H1 (cell line): ENCODE results near the gene TUBB2B. TPM values are rescaled to one million over a fixed set of nuclear protein-coding genes. Genes with fewer than 3 reads are reported as not detected.

Source experiments
- CTCF ChIA-PET: fragments of 300-600 bp; sonication (Branson Sonifier 250); formaldehyde crosslinking; loops from one replicate; lab custom pipeline; 2021; ENCODE audit not compliant: partially characterized antibody; lab: Charles Lee
- POLR2A ChIA-PET: fragments of 300-600 bp; sonication (Branson Sonifier 250); formaldehyde crosslinking; loops from one replicate; lab custom pipeline; 2021; ENCODE audit warnings: inconsistent platforms; ENCODE audit not compliant: partially characterized antibody; lab: Charles Lee
- DNase-seq, 2 experiments: peaks; one replicate each; pipeline versions ENCODE4 v3.0.0 to v3.0.0-alpha.2; 2010 to 2022; ENCODE audit warnings: low spot score in 2 of 2, low read depth in 1 of 2, mixed read lengths in 1 of 2
- FAIRE-seq: peaks from 2 replicates; lab custom pipeline; 2011; peaks lifted over from hg19 to GRCh38; lab: Jason Lieb, UNC
- H2AFZ ChIP-seq: 2 replicates; pipeline ENCODE4 v1.8.1; 2012; ENCODE audit warnings: low read length, inconsistent platforms
- H2AK5ac ChIP-seq: 2 replicates; pipeline ENCODE4 v1.6.1; 2013; ENCODE audit warnings: low read depth, low read length
- H2BK120ac ChIP-seq: replicated peaks from 2 replicates; pipeline ENCODE3; 2013; ENCODE audit warnings: low read depth, low read length, inconsistent platforms
- H2BK12ac ChIP-seq: 2 replicates; pipeline ENCODE4 v1.6.1; 2013; ENCODE audit warnings: low read depth, low read length
- H2BK15ac ChIP-seq: 2 replicates; pipeline ENCODE4 v1.6.1; 2013; ENCODE audit warnings: low read length
- H2BK20ac ChIP-seq: 2 replicates; pipeline ENCODE4 v1.6.1; 2013; ENCODE audit warnings: low read length
- H2BK5ac ChIP-seq: 2 replicates; pipeline ENCODE4 v1.6.1; 2013; ENCODE audit warnings: low read depth, low read length
- H3K14ac ChIP-seq: 2 replicates; pipeline ENCODE4 v1.6.1; 2013; ENCODE audit warnings: inconsistent platforms; ENCODE audit not compliant: insufficient read length
- H3K18ac ChIP-seq: 2 replicates; pipeline ENCODE4 v1.6.1; 2013; ENCODE audit warnings: low read length; ENCODE audit errors: extremely low read depth
- H3K23ac ChIP-seq: 2 replicates; pipeline ENCODE4 v1.6.1; 2013; ENCODE audit warnings: inconsistent platforms; ENCODE audit not compliant: insufficient read length
- H3K23me2 ChIP-seq: 2 replicates; pipeline ENCODE4 v1.6.1; 2013; ENCODE audit warnings: low read depth, low read length
- H3K27ac ChIP-seq: 2 replicates; pipeline ENCODE4 v1.6.1; 2011; ENCODE audit warnings: low read depth, low read length, inconsistent platforms
- H3K27me3 ChIP-seq, 4 experiments: replicated peaks in 1 of 4; 1 replicate in 1 of 4; 2 replicates in 3 of 4; pipeline versions ENCODE4 v1.6.1 to v1.8.1; 2011 to 2013; ENCODE audit warnings: low read length in 3 of 4, mild to moderate bottlenecking in 3 of 4, inconsistent platforms in 2 of 4, mixed read lengths in 2 of 4, moderate library complexity in 1 of 4; ENCODE audit not compliant: control insufficient read depth in 3 of 4, insufficient read depth in 3 of 4; ENCODE audit errors: extremely low read depth in 1 of 4
- H3K36me3 ChIP-seq, 4 experiments: 2 replicates each; pipeline versions ENCODE4 v1.6.1 to v1.8.1; 2011 to 2013; ENCODE audit warnings: mild to moderate bottlenecking in 4 of 4, low read length in 3 of 4, moderate library complexity in 2 of 4, control low read depth in 1 of 4, inconsistent platforms in 1 of 4; ENCODE audit not compliant: insufficient read depth in 4 of 4, control insufficient read depth in 2 of 4
- H3K4ac ChIP-seq: replicated peaks from 2 replicates; pipeline ENCODE3; 2013; ENCODE audit warnings: low read length, low read depth, mixed read lengths, inconsistent platforms; ENCODE audit not compliant: insufficient read length
- H3K4me1 ChIP-seq, 4 experiments: replicated peaks in 1 of 4; 1 replicate in 1 of 4; 2 replicates in 3 of 4; pipeline versions ENCODE4 v1.6.1 to v1.8.1; 2011 to 2013; ENCODE audit warnings: low read length in 3 of 4, inconsistent platforms in 2 of 4, mixed read lengths in 1 of 4; ENCODE audit not compliant: insufficient read depth in 4 of 4, control insufficient read depth in 3 of 4
- H3K4me2 ChIP-seq, 2 experiments: 2 replicates each; pipeline versions ENCODE4 v1.6.1 to v1.8.1; 2011 to 2013; ENCODE audit warnings: low read depth in 2 of 2, low read length in 2 of 2, control low read depth in 1 of 2, inconsistent platforms in 1 of 2, mild to moderate bottlenecking in 1 of 2; ENCODE audit not compliant: insufficient read depth in 1 of 2
- H3K4me3 ChIP-seq, 4 experiments: fragments of 200-600, 300-600 bp in 1 of 4; sonication (generic), shearing (Covaris generic), sonication (Bioruptor Twin) in 1 of 4; 2 replicates each; pipeline versions ENCODE4 v1.5.1 to v1.8.1; 2011 to 2016; ENCODE audit warnings: low read length in 4 of 4, low read depth in 3 of 4, control low read depth in 2 of 4, inconsistent platforms in 2 of 4, mild to moderate bottlenecking in 2 of 4, mixed read lengths in 1 of 4, moderate library complexity in 1 of 4; ENCODE audit not compliant: insufficient read depth in 2 of 4; ENCODE audit errors: extremely low read depth in 1 of 4
- H3K56ac ChIP-seq: replicated peaks from 2 replicates; pipeline ENCODE3; 2013; ENCODE audit warnings: low read depth, mild to moderate bottlenecking, mixed read lengths, low read length, inconsistent platforms; ENCODE audit not compliant: insufficient read length
- H3K79me1 ChIP-seq: 2 replicates; pipeline ENCODE4 v1.6.1; 2013; ENCODE audit warnings: low read depth, low read length, control low read depth
- H3K79me2 ChIP-seq, 2 experiments: 2 replicates each; pipeline versions ENCODE4 v1.6.1 to v1.8.1; 2012 to 2013; ENCODE audit warnings: low read length in 2 of 2, mild to moderate bottlenecking in 2 of 2, inconsistent platforms in 1 of 2; ENCODE audit not compliant: insufficient read depth in 2 of 2, control insufficient read depth in 1 of 2
- H3K9ac ChIP-seq, 4 experiments: replicated peaks in 1 of 4; 1 replicate in 1 of 4; 2 replicates in 3 of 4; pipeline versions ENCODE4 v1.6.1 to v1.8.1; 2011 to 2013; ENCODE audit warnings: low read depth in 3 of 4, low read length in 3 of 4, control low read depth in 2 of 4, mild to moderate bottlenecking in 2 of 4, moderate library complexity in 2 of 4, inconsistent platforms in 1 of 4; ENCODE audit errors: extremely low read depth in 1 of 4
- H3K9me3 ChIP-seq, 2 experiments: 2 replicates each; pipeline versions ENCODE4 v1.6.1 to v1.8.1; 2012 to 2013; ENCODE audit warnings: mild to moderate bottlenecking in 2 of 2, moderate library complexity in 2 of 2, control low read depth in 1 of 2, inconsistent platforms in 1 of 2, low read depth in 1 of 2, low read length in 1 of 2, mixed read lengths in 1 of 2; ENCODE audit not compliant: insufficient read depth in 2 of 2
- H4K20me1 ChIP-seq, 2 experiments: replicated peaks in 1 of 2; 2 replicates each; pipeline versions ENCODE3 to v1.8.1; 2011 to 2013; ENCODE audit warnings: inconsistent platforms in 2 of 2, low read length in 2 of 2, mild to moderate bottlenecking in 1 of 2; ENCODE audit not compliant: insufficient read depth in 2 of 2, control insufficient read depth in 1 of 2
- H4K5ac ChIP-seq: 2 replicates; pipeline ENCODE4 v1.6.1; 2013; ENCODE audit warnings: low read length, low read depth, mixed read lengths, inconsistent platforms; ENCODE audit not compliant: insufficient read length
- H4K8ac ChIP-seq: 2 replicates; pipeline ENCODE4 v1.8.0; 2013; ENCODE audit warnings: mild to moderate bottlenecking, moderate library complexity, low read length, inconsistent platforms; ENCODE audit not compliant: insufficient read depth; ENCODE audit errors: extremely low read depth
- H4K91ac ChIP-seq: replicated peaks from 2 replicates; pipeline ENCODE3; 2013; ENCODE audit warnings: low read length, mixed read lengths, inconsistent platforms; ENCODE audit not compliant: insufficient read length
- CHD2 ChIP-seq: IDR thresholded peaks from 2 replicates; pipeline ENCODE4 v1.6.1; 2012; ENCODE audit warnings: low read length, improper control_type of control experiment
- CTBP2 ChIP-seq: IDR thresholded peaks from 2 replicates; pipeline ENCODE4 v1.7.0; 2011; ENCODE audit warnings: borderline replicate concordance, mild to moderate bottlenecking, moderate library complexity, mixed read lengths, low read length; ENCODE audit not compliant: insufficient read depth, insufficient read length
- E2F6 ChIP-seq: IDR thresholded peaks from 2 replicates; pipeline ENCODE4 v1.6.1; 2012; ENCODE audit warnings: inconsistent platforms
- EZH2 ChIP-seq: fragments of 200-600 bp; sonication (generic); IDR thresholded peaks from 2 replicates; pipeline ENCODE4 v1.7.1; 2012; ENCODE audit warnings: low read depth, mild to moderate bottlenecking, moderate library complexity, low read length, inconsistent platforms; ENCODE audit not compliant: severe bottlenecking
- GABPA ChIP-seq: IDR thresholded peaks from 2 replicates; pipeline ENCODE4 v1.6.1; 2011; ENCODE audit warnings: mild to moderate bottlenecking, low read length, moderate library complexity, borderline replicate concordance; ENCODE audit not compliant: insufficient read depth
- HDAC6 ChIP-seq: IDR thresholded peaks from one replicate; pipeline ENCODE4 v1.7.1; 2012; ENCODE audit warnings: low read depth, mild to moderate bottlenecking, inconsistent platforms, low read length, moderate library complexity
- KDM4A ChIP-seq: IDR thresholded peaks from one replicate; pipeline ENCODE4 v1.7.1; 2012; ENCODE audit warnings: low read depth, mild to moderate bottlenecking, moderate library complexity, low read length, inconsistent platforms; ENCODE audit not compliant: severe bottlenecking
- KDM5A ChIP-seq: fragments of 200-600 bp; IDR thresholded peaks from 2 replicates; pipeline ENCODE4 v1.7.1; 2012; ENCODE audit warnings: mild to moderate bottlenecking, low read length, inconsistent platforms, mixed read lengths
- NANOG ChIP-seq: IDR thresholded peaks from 2 replicates; pipeline ENCODE4 v1.6.1; 2011; ENCODE audit warnings: low read length, low read depth, mild to moderate bottlenecking, inconsistent platforms; ENCODE audit not compliant: insufficient read depth, poor library complexity, severe bottlenecking
- RFX5 ChIP-seq: IDR thresholded peaks from 2 replicates; pipeline ENCODE4 v1.6.1; 2011; ENCODE audit warnings: low read depth, low read length, improper control_type of control experiment, borderline replicate concordance
- RNF2 ChIP-seq: fragments of 200-900, 300-1000 bp; sonication (generic); IDR thresholded peaks from 2 replicates; pipeline ENCODE4 v1.7.1; 2016; ENCODE audit warnings: borderline replicate concordance, low read depth, mild to moderate bottlenecking, antibody characterized with exemption, low read length; ENCODE audit not compliant: poor library complexity, severe bottlenecking; ENCODE audit errors: missing control alignments
- TAF7 ChIP-seq: optimal IDR thresholded peaks from 2 replicates; pipeline ENCODE3; 2011; ENCODE audit warnings: low read depth, mild to moderate bottlenecking, inconsistent platforms, low read length, moderate library complexity, borderline replicate concordance
- WGBS, 2 experiments: shearing (Covaris generic) in 1 of 2; methylation state at CpG; one replicate each; pipeline versions ENCODE4 v1.1.6 to v1.1.7; 2013 to 2015; ENCODE audit warnings: low lambda C conversion rate in 2 of 2, mixed read lengths in 2 of 2, inconsistent platforms in 1 of 2, low coverage in 1 of 2, missing lambda C conversion rate in 1 of 2; ENCODE audit not compliant: insufficient replicate concordance in 2 of 2, insufficient coverage in 1 of 2, insufficient read length in 1 of 2; ENCODE audit errors: extremely low coverage in 1 of 2, missing lambda C conversion rate in 1 of 2; 5-methylcytosine and 5-hydroxymethylcytosine counted together
- polyA plus RNA-seq, 7 experiments: library from polyadenylated mRNA; depleted of rRNA in 3 of 7; stranded (reverse) in 5 of 7; unstranded in 2 of 7; fragments of >200 nt in 5 of 7; fragments of 200-250 nt in 2 of 7; gene quantifications; 1 replicate in 5 of 7; 2 replicates in 1 of 7; 4 replicates in 1 of 7; pipeline versions ENCODE4 v1.2.1 to v1.2.3, GENCODE V29; 2011 to 2013; ENCODE audit warnings: missing spikeins in 2 of 7, mixed read lengths in 2 of 7
- total RNA-seq: library from RNA; stranded (reverse); fragmentation: NEBNext Ultra II Directional; extraction: Animal tissue kit (Norgen Biotek cat#: 25700); gene quantifications from 2 replicates; pipeline ENCODE4 v1.2.1, GENCODE V29; 2021

TUBB2B gene
- total and polyA plus RNA-seq, 2 of the 8 experiments (the other 6 are each of a cell fraction or from before 2014, with no cell fraction given) = 612 to 722 TPM

GRCh38 chr6:3221578-3221977, 5.9 kb downstream of the TUBB2B start:
- H3K4me1 ChIP-seq = peaks cover 5 to 7% (median 5%) of the 10 kb centered on the region in 4 experiments; a peak in 6 of 7 replicates
- no peak overlapping the region for H3K4ac ChIP-seq
- no peak overlapping the region for H2BK120ac ChIP-seq
- FAIRE-seq = no peak
- no peak overlapping the region for H2BK20ac ChIP-seq
- H3K27ac ChIP-seq = no peak overlapping the region
- H3K56ac ChIP-seq = peak overlapping the region; percentile 99
- H3K9ac ChIP-seq = no peak overlapping the region
- no peaks in the 10 kb centered on the region for H3K9me3 ChIP-seq
- H2AK5ac ChIP-seq = no peak overlapping the region
- no peak overlapping the region for H4K5ac ChIP-seq
- CTCF ChIA-PET = interaction anchor here (1.5 to 3.8 kb wide), 2 partner anchors 8 to 30 kb away, joined by 3 to 13 read pairs; no protein-coding TSS in a partner anchor
- DNase-seq = no peak
- peaks cover 8 to 13% of the 10 kb centered on the region in 2 experiments for H4K20me1 ChIP-seq
- H3K14ac ChIP-seq = no peak overlapping the region
- peaks cover 4 to 24% (median 10%) of the 10 kb centered on the region in 4 experiments for H3K36me3 ChIP-seq
- no peak overlapping the region for H3K18ac ChIP-seq
- peak overlapping the region; percentile 19 for H4K91ac ChIP-seq
- H2BK12ac ChIP-seq = no peak overlapping the region; the same call in 1 of the 2 replicates
- H3K27me3 ChIP-seq = no peaks in the 10 kb centered on the region
- H4K8ac ChIP-seq = no peak overlapping the region
- POLR2A ChIA-PET = interaction anchor here (0.9 kb wide), 1 partner anchor 12 kb away, joined by 3 read pairs; no protein-coding TSS in a partner anchor
- H3K23ac ChIP-seq = no peak overlapping the region
- no peak overlapping the region for H2AFZ ChIP-seq
- no peak overlapping the region for H3K4me3 ChIP-seq
- H3K4me2 ChIP-seq = no peak overlapping the region
- no peak for TF ChIP-seq RFX5
- TF ChIP-seq EZH2 = no peak
- no peak for TF ChIP-seq CTBP2
- TF ChIP-seq CHD2 = no peak
- no peak for TF ChIP-seq E2F6
- no peak for TF ChIP-seq TAF7
- no peak for TF ChIP-seq GABPA
- no peak for TF ChIP-seq HDAC6
- TF ChIP-seq NANOG = no peak
- no peak for TF ChIP-seq KDM5A
- no peak for TF ChIP-seq KDM4A
- TF ChIP-seq RNF2 = no peak
- H2BK5ac ChIP-seq = no peak overlapping the region
- H3K79me1 ChIP-seq = peaks cover 5% of the 10 kb centered on the region; the same call in 1 of the 2 replicates
- WGBS, 2 experiments = 95% methylated on average over 4 of the region's 4 CpGs; no CpG with 5 or more reads in 1 of the 2 experiments
- H2BK15ac ChIP-seq = no peak overlapping the region
- peaks cover 12% of the 10 kb centered on the region for H3K23me2 ChIP-seq
- H3K79me2 ChIP-seq = peaks cover 7 to 10% of the 10 kb centered on the region in 2 experiments
